ELR (cell line): ENCODE measurements around the gene MBD4.

Source experiments
- DNase-seq: peaks from one replicate; pipeline ENCODE4 v3.0.0-alpha.2; 2015; ENCODE audit warnings: low read depth

The MBD4 gene

DNA sequence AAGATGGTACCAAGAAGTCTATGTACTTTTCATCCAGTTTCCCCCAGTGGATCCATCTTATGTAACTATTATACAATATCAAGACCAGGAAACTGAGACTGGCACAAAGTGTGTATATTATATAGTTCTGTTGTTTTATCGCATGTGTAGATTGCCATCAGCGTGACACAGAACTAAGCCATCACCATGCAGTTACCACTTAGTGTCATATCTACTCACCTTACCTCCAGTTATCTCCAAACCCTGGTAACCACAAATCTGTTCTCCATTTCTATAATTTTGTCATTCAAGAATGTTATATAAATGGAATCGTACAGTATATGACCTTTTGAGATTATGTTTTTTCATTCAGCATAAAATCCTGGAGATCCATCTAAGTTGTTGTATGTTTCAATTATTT lies 23.3 kb upstream of the MBD4 start:
- no peak for DNase-seq

DNA sequence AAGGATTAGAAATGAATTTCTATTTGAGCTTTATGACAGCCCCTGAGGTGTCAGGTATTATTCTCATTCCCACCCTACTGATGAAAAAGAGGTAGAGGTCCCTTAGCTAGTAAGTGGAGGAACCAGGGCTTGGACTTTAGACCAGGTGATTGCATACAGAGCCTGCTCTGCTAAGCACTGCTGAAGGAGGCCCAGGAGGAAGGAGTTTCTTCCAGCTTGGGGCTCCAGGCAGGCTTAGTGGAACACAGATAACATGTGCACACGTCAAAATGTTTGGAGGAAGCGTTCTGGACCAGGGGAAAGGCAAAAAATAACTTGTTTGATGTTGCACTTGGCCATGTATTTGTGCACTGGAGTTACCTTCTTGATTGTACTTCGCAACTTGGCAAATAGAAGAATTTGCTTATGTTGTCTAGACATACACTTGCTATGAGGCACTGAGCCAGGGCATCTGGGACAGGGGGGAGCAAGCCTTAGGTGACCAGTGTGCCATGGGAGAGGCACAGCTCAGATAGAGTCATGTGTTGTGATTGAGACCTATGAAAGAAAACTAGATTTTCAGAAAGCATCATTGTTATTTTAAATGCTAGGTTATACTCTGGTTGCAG lies 22.7 kb upstream of the MBD4 start:
- no peak for DNase-seq

- peak; percentile 77 for DNase-seq
These were observed 21.9 kb upstream of the MBD4 start for GRCh38 chr3:129461461-129462146.

DNA sequence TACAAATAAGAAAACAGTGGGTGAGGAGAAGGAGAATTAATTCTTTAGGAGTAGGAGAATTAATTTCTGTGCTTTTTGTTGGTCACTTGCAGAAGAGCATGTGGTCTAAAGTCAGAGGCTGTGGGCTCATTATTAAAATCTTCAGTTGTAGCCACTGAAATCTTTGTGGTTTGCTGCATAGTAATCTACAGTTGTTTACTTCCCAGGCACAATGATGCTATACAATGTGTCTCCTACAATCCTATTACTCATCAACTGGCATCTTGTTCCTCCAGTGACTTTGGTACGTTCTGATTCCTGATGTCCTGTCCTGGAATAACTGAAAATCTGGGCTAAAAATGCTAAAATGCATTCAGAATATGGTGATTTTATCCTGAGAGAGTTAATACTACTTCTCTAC lies 21.3 kb upstream of the MBD4 start:
- DNase-seq = peak; percentile 93

DNA sequence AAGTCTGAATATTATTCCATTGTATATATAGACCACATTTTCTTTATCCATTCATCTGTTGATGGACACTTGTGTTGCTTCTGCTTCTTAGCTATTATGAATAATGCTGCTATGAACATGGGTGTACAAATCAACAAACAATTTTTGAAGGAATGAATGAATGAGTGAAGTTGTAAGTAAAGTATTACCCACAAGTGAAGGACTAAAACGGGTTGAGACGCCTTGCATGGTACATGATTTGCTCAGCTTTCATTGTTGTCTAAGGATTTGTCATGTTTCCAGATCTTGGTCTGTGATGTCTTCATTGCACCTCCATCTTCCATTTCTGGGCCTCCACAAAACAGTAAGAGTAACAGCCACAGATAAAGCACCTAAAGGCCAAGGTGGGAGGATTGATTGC lies 20.8 kb upstream of the MBD4 start:
- peak; percentile 12 for DNase-seq

DNA sequence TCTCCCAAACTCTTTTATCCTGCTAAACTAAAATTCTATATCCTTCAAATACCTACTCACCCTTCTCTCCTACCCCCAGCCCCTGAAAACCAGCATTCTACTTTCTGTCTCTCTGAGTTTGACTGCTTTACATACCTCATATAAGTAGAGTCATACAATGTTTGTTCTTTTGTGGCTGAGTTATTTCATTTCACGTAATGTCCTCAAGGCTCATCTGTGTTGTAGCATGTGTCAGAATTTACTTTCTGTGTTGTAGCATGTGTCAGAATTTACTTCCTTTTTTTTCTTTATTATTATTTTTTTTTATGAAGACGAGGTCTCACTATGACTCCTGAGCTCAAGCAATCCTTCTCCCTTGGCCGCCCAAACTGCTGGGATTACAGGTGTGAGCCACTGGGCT lies 20.4 kb upstream of the MBD4 start:
- DNase-seq = no peak

- no peak for DNase-seq
These were observed 14.0 kb upstream of the MBD4 start for GRCh38 chr3:129453732-129454131.

DNA sequence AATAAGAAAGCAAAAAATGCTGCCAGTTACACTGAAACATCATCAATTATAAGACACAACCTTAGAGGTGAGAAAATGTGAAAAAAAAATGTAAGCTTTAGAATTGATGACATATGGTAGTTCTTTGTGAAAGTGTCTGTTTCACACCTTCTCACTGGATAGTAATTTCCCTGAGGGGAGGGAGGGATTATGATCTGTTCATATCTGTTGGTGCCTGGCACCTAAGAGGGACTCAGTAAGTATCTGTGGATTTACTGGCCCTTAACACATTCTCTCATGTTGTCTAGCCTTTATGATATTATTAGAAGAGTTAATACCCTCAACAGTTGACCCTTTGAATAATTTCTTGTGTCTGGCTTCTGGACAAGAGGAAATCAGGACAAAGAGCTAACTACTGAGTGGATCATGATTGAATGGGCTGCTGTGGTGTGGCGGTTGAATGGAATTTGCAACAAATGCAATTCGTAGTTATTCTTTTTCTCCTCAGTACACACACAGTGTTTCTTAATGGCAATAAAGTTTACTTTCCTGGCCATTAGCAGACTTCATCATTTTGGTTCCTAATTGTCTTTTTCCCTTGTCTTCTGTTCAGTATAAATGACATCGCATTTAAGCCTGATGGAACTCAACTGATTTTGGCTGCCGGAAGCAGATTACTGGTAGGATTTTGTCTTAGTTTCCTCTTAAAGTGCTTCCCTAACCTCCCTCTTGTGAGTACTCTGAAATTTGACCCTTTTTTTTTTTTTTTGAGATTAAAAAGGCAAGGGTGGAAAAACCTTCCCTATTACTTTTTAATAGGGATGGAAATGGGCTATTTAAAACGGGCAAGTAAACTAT lies 9.7 kb upstream of the MBD4 start:
- no peak for DNase-seq

DNA sequence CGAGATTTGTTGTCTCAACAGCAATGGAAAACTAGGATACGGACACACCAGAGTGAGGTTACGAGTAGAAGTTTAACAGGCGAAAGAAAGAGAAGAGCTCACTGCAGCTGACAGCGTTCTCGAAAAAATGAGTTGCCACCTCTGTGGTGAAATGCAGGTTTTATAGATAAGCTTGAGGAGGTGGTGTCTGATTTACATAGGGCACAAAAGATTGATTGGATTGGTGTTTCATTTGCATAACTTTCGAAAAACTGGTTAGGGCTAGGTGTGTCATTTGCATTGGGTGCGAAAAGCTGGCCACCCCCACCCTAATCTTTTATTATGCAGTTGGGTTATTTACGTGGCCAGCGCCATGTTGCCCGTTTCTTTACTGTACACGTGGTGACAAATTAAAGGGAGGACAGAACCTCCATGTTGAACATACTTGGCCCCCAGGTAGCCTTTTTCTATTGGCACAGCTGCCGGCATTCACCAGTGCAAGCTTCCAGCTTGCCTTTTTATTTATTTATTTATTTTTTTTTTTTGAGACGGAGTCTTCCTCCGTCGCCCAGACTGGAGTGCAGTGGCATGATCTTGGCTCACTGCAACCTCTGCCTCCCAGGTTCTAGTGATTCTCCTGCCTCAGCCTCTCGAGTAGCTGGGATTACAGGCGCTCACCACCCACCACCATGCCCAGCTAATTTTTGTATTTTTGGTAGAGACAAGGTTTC lies 8.6 kb upstream of the MBD4 start:
- DNase-seq = no peak

DNA sequence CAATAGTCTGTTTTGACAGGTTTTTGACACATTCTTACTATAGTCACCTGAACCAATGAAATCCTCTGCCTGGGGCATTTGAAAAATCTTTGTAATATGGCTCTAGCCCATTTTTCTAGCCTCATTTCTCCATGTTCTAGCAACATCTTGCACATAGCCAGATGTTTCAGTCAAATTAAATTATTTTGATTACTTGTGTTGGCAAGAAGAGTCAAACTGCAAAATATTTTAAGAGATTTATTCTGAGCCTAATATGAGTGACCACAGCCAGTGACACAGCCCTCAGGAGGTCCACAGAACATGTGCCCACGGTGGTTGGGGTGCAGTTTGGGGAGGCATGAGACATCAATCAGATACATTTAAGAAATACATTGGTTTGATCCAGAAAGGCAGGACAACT lies 7.2 kb upstream of the MBD4 start:
- DNase-seq = no peak

GRCh38 chr3:129445471-129445870 lies 5.7 kb upstream of the MBD4 start:
- no peak for DNase-seq

DNA sequence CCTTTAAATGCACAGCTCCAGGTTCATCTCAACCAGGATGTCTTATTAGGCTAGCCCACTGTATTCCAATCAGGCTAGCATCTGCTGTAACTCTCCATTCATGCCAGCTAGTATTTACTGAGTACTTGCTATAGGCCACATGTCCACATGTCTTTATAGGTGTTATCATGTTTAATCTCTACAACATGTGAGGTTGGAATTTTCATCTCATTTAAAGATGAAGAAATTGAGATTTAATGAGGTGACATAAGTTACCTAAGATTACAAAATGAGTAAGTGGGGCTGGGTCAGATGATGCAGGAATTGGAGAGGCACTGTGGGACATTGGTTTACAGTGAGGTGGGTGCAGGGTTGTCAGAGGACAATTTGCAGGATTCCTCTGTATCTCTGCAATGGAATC lies 3.2 kb upstream of the MBD4 start:
- no peak for DNase-seq

- DNase-seq = no peak
These were observed 2.7 kb upstream of the MBD4 start for GRCh38 chr3:129442486-129442885.

DNA sequence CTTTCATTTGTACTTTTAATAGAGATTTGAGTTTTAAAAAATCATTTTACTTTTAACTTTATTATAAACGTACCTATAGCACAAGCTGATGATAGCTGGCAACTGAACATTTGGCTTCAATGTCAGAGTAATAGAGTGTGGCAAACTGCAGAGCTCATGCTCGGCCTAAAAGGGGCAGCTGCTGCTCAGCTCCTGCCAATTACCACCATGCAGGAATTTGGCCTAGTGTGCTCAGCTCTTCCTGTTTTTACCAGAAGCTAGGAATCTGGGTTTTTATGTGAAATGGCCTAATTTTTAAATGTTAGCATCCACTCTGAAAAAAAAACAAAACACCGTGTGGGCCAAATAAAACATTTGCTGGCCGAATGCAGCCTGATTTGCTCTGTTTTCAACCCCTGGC lies 2.0 kb upstream of the MBD4 start:
- peak; percentile 42 for DNase-seq

- DNase-seq = peak; percentile 37
These were observed 1.5 kb upstream of the MBD4 start for GRCh38 chr3:129441215-129441614.

GRCh38 chr3:129440618-129441190 lies 956 bp upstream of the MBD4 start:
- peak; percentile 11 for DNase-seq

GRCh38 chr3:129439226-129439816 lies 427 bp downstream of the MBD4 start:
- DNase-seq = peak; percentile 64

DNA sequence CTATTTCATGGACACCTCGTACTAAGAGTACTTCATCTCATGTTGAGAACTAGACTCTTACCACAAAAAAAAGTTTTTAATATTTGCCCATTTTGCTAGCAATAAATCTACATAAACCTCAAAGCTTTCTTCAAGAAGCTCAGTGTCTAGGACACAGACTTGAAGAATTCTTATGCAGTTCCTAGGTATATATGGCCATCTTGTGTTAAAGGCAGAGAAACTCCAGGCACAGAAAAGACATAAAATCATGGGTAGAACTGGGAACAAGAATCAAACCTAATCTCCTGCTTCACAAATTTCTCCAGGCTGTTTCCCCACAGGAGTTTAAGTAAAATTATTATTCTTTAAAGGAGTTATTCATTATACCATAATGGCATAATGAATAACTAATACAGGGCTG lies 4.4 kb downstream of the MBD4 start:
- no peak for DNase-seq

- DNase-seq = no peak
These were observed 5.6 kb downstream of the MBD4 start for GRCh38 chr3:129434140-129434539.

- DNase-seq = no peak
These were observed 6.2 kb downstream of the MBD4 start for GRCh38 chr3:129433565-129433964.

DNA sequence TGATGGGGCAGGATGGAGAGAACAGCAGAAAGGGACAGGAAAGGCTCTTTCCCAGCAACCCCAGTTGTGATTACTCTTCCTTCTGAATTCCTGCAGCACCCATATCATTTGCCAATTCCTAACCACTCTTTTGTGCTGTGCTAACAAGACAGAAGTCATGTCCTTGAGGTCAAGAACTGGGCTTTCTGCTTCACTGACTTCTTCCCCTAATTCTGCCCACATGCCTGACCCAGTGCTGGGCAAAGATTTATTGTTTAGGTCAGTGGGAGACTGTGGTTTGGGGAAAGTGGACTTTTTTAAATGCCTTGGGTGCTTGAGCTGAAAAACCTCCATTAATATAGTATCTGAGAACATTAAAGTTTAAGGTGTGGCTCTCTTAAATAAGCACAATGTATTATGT lies 7.1 kb downstream of the MBD4 start:
- no peak for DNase-seq

GRCh38 chr3:129432036-129432435 lies 7.7 kb downstream of the MBD4 start:
- no peak for DNase-seq
